ENCODE measurements around the gene MTCH1. TPM values are rescaled to one million over a fixed set of nuclear protein-coding genes. Genes with fewer than 3 reads are reported as not detected.

The MTCH1 gene
- total and polyA plus RNA-seq, 2 experiments from 2014 or later, result 108 to 271 TPM

DNA sequence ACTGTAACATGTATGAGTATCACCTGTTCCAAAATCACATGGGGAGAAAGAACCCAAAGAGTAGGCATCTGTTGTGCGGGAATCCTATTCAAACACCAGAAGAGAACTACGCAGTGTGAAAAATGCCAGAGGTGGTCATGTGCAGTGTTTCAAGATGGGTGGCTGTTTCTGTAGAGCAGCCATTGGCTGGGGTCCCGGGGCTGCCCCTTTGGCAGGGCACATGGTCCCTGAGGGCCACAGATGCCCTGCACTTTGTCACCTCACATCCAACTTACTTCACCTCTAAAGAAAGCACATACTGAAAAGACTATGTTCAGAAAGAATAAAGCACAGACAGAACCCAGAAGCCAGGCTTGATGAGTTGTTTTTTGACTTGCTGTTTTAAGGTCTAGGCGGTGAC is 12.3 kb downstream of the MTCH1 start (continued):
- TF ChIP-seq ZNF462 (CRISPR knock-in tag; IDR thresholded peaks at IDR 0.05), result no peak
- no peak for TF ChIP-seq JUNB (IDR thresholded peaks at IDR 0.05; ENCODE audit: unreplicated experiment)

- TF ChIP-seq ZNF462 (CRISPR knock-in tag; IDR thresholded peaks at IDR 0.05), result no peak
- Histone ChIP-seq H3K27ac (ENCODE audit: low read depth) (no peak overlapping the region), H3F3A (replicated peaks; ENCODE audit: low read depth) (peaks cover 4% of the 10 kb centered on the region; the same call in 1 of the 2 replicates), H3K4me1 (ENCODE audit: insufficient read depth) (no peaks in the 10 kb centered on the region), H3K9me2 (ENCODE audit: insufficient read depth) (no peaks in the 10 kb centered on the region), H3K36me3 (ENCODE audit: insufficient read depth) (peaks cover 56% of the 10 kb centered on the region), H3K27me3 (ENCODE audit: insufficient read depth) (no peaks in the 10 kb centered on the region), H2AFZ (no peak overlapping the region), H3K4me3 (no peak overlapping the region), H3K79me2 (replicated peaks; ENCODE audit: insufficient read depth) (0 out of 2 replicates have a peak, but pooled peaks cover under 1% of the 10 kb centered on the region), H4K20me1 (replicated peaks; ENCODE audit: insufficient read depth) (peaks cover 8% of the 10 kb centered on the region; the same call in 1 of the 2 replicates), H3K4me2 (no peak overlapping the region)
- H3K36me3 Mint-ChIP-seq (ENCODE audit: low read depth), result peaks cover 98% of the 10 kb centered on the region
- ATAC-seq (no peak), DNase-seq (ENCODE audit: low spot score) (no peak)
- H3K9me3 Mint-ChIP-seq, result no peaks in the 10 kb centered on the region
- H3K4me3 Mint-ChIP-seq, result no peak overlapping the region
- peaks cover 3% of the 10 kb centered on the region for H3K27me3 Mint-ChIP-seq (ENCODE audit: insufficient read depth, low read depth, poor library complexity)
- H3K27ac Mint-ChIP-seq, result no peak overlapping the region
- H3K4me1 Mint-ChIP-seq, result peaks cover 3% of the 10 kb centered on the region; the same call in 1 of the 3 replicates
Measured at GRCh38 chr6:36973190-36973589, 12.8 kb downstream of the MTCH1 start.
